Mesendoderm (in vitro differentiated cells): Measurements from ENCODE around the gene DMAC2L. TPM values are rescaled to one million over a fixed set of nuclear protein-coding genes. Genes with fewer than 3 reads are reported as not detected.

Source experiments
- DNase-seq: peaks from one replicate; pipeline ENCODE4 v3.0.0; 2013
- H2AK5ac ChIP-seq: 2 replicates; pipeline ENCODE4 v1.6.1; 2013; ENCODE audit warnings: low read length, inconsistent platforms
- H2BK120ac ChIP-seq: 2 replicates; pipeline ENCODE4 v1.6.1; 2013; ENCODE audit warnings: low read depth, mild to moderate bottlenecking, low read length, moderate library complexity, mixed read lengths
- H2BK15ac ChIP-seq: replicated peaks from 2 replicates; pipeline ENCODE4 v1.6.1; 2013; ENCODE audit warnings: low read depth, mild to moderate bottlenecking, moderate library complexity
- H2BK5ac ChIP-seq: 2 replicates; pipeline ENCODE4 v1.6.1; 2013; ENCODE audit warnings: low read length, inconsistent platforms
- H3K18ac ChIP-seq: 2 replicates; pipeline ENCODE4 v1.6.1; 2013; ENCODE audit warnings: mild to moderate bottlenecking, low read length, mixed read lengths
- H3K23ac ChIP-seq: one replicate; pipeline ENCODE4 v1.6.1; 2013; ENCODE audit warnings: low read length
- H3K27ac ChIP-seq: 2 replicates; pipeline ENCODE4 v1.5.1; 2013; ENCODE audit warnings: low read depth, mild to moderate bottlenecking, inconsistent platforms, low read length, moderate library complexity
- H3K27me3 ChIP-seq: 2 replicates; pipeline ENCODE4 v1.6.1; 2013; ENCODE audit warnings: low read length, control low read depth, mild to moderate bottlenecking, inconsistent platforms; ENCODE audit not compliant: insufficient read depth, poor library complexity
- H3K36me3 ChIP-seq: 2 replicates; pipeline ENCODE4 v1.6.1; 2013; ENCODE audit warnings: low read length, inconsistent platforms; ENCODE audit not compliant: control insufficient read depth, insufficient read depth
- H3K4ac ChIP-seq: one replicate; pipeline ENCODE4 v1.6.1; 2013; ENCODE audit warnings: low read depth, mild to moderate bottlenecking, low read length, moderate library complexity
- H3K4me1 ChIP-seq: 2 replicates; pipeline ENCODE4 v1.6.1; 2013; ENCODE audit warnings: low read depth, low read length, inconsistent platforms; ENCODE audit not compliant: control insufficient read depth
- H3K4me2 ChIP-seq: 2 replicates; pipeline ENCODE4 v1.6.1; 2013; ENCODE audit warnings: low read length
- H3K4me3 ChIP-seq: 2 replicates; pipeline ENCODE4 v1.5.1; 2013; ENCODE audit warnings: mild to moderate bottlenecking, low read length
- H3K56ac ChIP-seq: one replicate; pipeline ENCODE4 v1.6.1; 2013; ENCODE audit warnings: low read length
- H3K79me1 ChIP-seq: 2 replicates; pipeline ENCODE4 v1.6.1; 2013; ENCODE audit warnings: low read length, inconsistent platforms
- H3K79me2 ChIP-seq: 2 replicates; pipeline ENCODE4 v1.6.1; 2013; ENCODE audit warnings: mild to moderate bottlenecking, low read length; ENCODE audit not compliant: control insufficient read depth, insufficient read depth
- H3K9ac ChIP-seq: 2 replicates; pipeline ENCODE4 v1.6.1; 2013; ENCODE audit warnings: low read length, inconsistent platforms
- H4K5ac ChIP-seq: one replicate; pipeline ENCODE4 v1.6.1; 2013; ENCODE audit warnings: low read length
- H4K8ac ChIP-seq: one replicate; pipeline ENCODE4 v1.6.1; 2013; ENCODE audit warnings: low read depth, mild to moderate bottlenecking, control low read depth, low read length, moderate library complexity
- WGBS: extraction: QIAGEN DNeasy Blood & Tissue Kit; methylation state at CpG from one replicate; pipeline ENCODE4 v1.1.7; 2013; ENCODE audit warnings: low lambda C conversion rate, missing lambda C conversion rate; ENCODE audit not compliant: insufficient coverage; ENCODE audit errors: extremely low coverage; 5-methylcytosine and 5-hydroxymethylcytosine counted together
- polyA plus RNA-seq, 2 experiments: library from polyadenylated mRNA; stranded (reverse); fragments of 200-250 nt; gene quantifications; one replicate each; pipeline ENCODE4 v1.2.3, GENCODE V29; 2013

Gene DMAC2L
- polyA plus RNA-seq (2013, experiment 1 of 2) = 8.8 TPM
- 8.4 TPM for polyA plus RNA-seq (2013, experiment 2 of 2)

GRCh38 chr14:50311972-50312733 lies at the start of gene DMAC2L, which contains the start of gene L2HGDH:
DMAC2L (plus strand) TSS chr14:50312324; CDS start chr14:50321488, 9,164 bp downstream.
L2HGDH (minus strand) TSS chr14:50312229; CDS start chr14:50312150, 79 bp downstream.
- no peaks in the 10 kb centered on the region for H3K79me1 ChIP-seq
- peaks cover 3% of the 10 kb centered on the region for H3K4me1 ChIP-seq
- H4K5ac ChIP-seq = no peak within 1 kb of the TSS
- no peak within 1 kb of the TSS for H3K4ac ChIP-seq
- no peaks in the 10 kb centered on the region for H3K27me3 ChIP-seq
- peak within 1 kb of the TSS; percentile 60 for H3K27ac ChIP-seq
- no peak within 1 kb of the TSS for H2AK5ac ChIP-seq
- H3K4me2 ChIP-seq = peak within 1 kb of the TSS; percentile 98
- no peak within 1 kb of the TSS for H3K18ac ChIP-seq
- peak within 1 kb of the TSS; percentile 91 for H3K4me3 ChIP-seq
- H3K56ac ChIP-seq = peak within 1 kb of the TSS; percentile 97
- peak within 1 kb of the TSS; percentile 92 for H3K9ac ChIP-seq
- H2BK15ac ChIP-seq = no peak within 1 kb of the TSS
- H3K23ac ChIP-seq = no peak within 1 kb of the TSS
- H2BK120ac ChIP-seq = no peak within 1 kb of the TSS
- no peaks in the 10 kb centered on the region for H3K79me2 ChIP-seq
- no peaks in the 10 kb centered on the region for H3K36me3 ChIP-seq
- WGBS = no CpG with 5 or more reads among the region's 83 CpGs
- H4K8ac ChIP-seq = no peak within 1 kb of the TSS
- peak; percentile 98 for DNase-seq
- no peak within 1 kb of the TSS for H2BK5ac ChIP-seq

DNA sequence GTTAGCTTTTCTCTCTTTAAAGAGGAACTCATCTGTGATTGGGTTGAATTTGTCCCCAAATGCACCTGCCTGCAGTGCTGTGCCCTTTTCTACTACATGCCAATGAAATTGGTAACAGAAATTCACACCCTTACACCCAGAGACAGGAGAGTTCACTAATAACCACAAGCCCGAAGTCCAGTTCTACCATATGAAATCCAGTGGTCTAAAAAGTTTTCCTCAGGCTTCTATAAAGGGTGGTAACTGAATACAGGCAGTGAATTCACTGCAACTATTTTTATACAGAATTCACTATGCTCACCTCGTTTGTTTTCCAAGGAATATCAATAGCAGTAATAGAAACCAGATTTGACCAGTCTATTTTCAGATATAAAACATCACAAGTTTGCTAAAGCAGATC lies 49.3 kb upstream of the DMAC2L start:
- no peak overlapping the region for H3K56ac ChIP-seq
- no peak overlapping the region for H3K4me2 ChIP-seq
- no peaks in the 10 kb centered on the region for H3K36me3 ChIP-seq
- no peak overlapping the region for H2BK15ac ChIP-seq
- H2BK120ac ChIP-seq = no peak overlapping the region
- no peak overlapping the region for H2BK5ac ChIP-seq
- no peak overlapping the region for H3K27ac ChIP-seq
- no peak overlapping the region for H4K8ac ChIP-seq
- H2AK5ac ChIP-seq = no peak overlapping the region
- H3K79me1 ChIP-seq = no peaks in the 10 kb centered on the region
- no peaks in the 10 kb centered on the region for H3K4me1 ChIP-seq
- H3K9ac ChIP-seq = no peak overlapping the region
- H3K27me3 ChIP-seq = no peaks in the 10 kb centered on the region
- H4K5ac ChIP-seq = no peak overlapping the region
- no peak for DNase-seq
- H3K4ac ChIP-seq = no peak overlapping the region
- no peaks in the 10 kb centered on the region for H3K79me2 ChIP-seq
- WGBS = no CpG with 5 or more reads among the region's 2 CpGs
- no peak overlapping the region for H3K4me3 ChIP-seq
- H3K18ac ChIP-seq = no peak overlapping the region
- no peak overlapping the region for H3K23ac ChIP-seq

- H3K4me1 ChIP-seq = no peaks in the 10 kb centered on the region
- no peak overlapping the region for H3K4me3 ChIP-seq
- H3K18ac ChIP-seq = no peak overlapping the region
- H2BK5ac ChIP-seq = no peak overlapping the region
- H3K9ac ChIP-seq = no peak overlapping the region
- H3K27ac ChIP-seq = no peak overlapping the region
- no peak overlapping the region for H4K5ac ChIP-seq
- H3K23ac ChIP-seq = no peak overlapping the region
- H3K79me1 ChIP-seq = no peaks in the 10 kb centered on the region
- no peaks in the 10 kb centered on the region for H3K79me2 ChIP-seq
- DNase-seq = no peak
- H3K4me2 ChIP-seq = no peak overlapping the region
- no peaks in the 10 kb centered on the region for H3K27me3 ChIP-seq
- H2BK120ac ChIP-seq = no peak overlapping the region
- no peak overlapping the region for H2AK5ac ChIP-seq
- H3K56ac ChIP-seq = no peak overlapping the region
- WGBS = no CpG with 5 or more reads among the region's 4 CpGs
- H2BK15ac ChIP-seq = no peak overlapping the region
- H3K36me3 ChIP-seq = no peaks in the 10 kb centered on the region
- no peak overlapping the region for H3K4ac ChIP-seq
- H4K8ac ChIP-seq = no peak overlapping the region
These were observed 48.8 kb upstream of the DMAC2L start for GRCh38 chr14:50263321-50263720.

- Histone ChIP-seq H2BK120ac (no peak overlapping the region), H3K4me1 (no peaks in the 10 kb centered on the region), H3K27me3 (no peaks in the 10 kb centered on the region)
These were observed 47.1 kb upstream of the DMAC2L start for GRCh38 chr14:50265029-50265428.

DNA sequence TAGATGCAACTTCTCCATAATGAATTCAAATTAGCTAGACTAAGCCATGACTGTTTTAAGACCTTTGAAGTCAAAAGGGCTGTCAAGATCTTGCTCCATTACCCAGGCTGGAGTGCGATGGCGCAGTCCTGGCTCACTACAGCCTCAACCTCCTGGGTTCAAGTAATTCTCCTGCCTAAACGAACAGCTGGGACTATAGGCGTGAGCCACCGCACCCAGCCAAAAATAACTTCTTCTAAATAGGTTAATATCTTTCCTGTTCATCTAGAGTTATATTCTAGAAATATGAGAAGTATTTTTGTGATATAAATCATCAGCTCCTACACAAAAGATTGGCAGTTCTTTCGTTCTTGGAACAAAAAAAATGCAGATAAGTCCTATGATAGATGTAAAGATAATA lies 41.2 kb upstream of the DMAC2L start:
- no CpG with 5 or more reads among the region's 6 CpGs for WGBS
- Histone ChIP-seq H3K56ac (no peak overlapping the region), H4K8ac (no peak overlapping the region), H3K79me1 (no peaks in the 10 kb centered on the region), H3K23ac (no peak overlapping the region), H3K4me1 (no peaks in the 10 kb centered on the region), H3K27ac (no peak overlapping the region), H4K5ac (no peak overlapping the region), H3K18ac (no peak overlapping the region), H2BK120ac (no peak overlapping the region), H3K27me3 (no peaks in the 10 kb centered on the region), H2BK5ac (no peak overlapping the region), H2BK15ac (no peak overlapping the region), H3K9ac (no peak overlapping the region), H3K36me3 (no peaks in the 10 kb centered on the region), H3K4me3 (no peak overlapping the region), H3K4me2 (no peak overlapping the region), H3K79me2 (no peaks in the 10 kb centered on the region), H3K4ac (no peak overlapping the region), H2AK5ac (no peak overlapping the region)
- DNase-seq = no peak

More at GRCh38 chr14:50265029-50265428, 47.1 kb upstream of the DMAC2L start:
- Histone ChIP-seq H3K36me3 (no peaks in the 10 kb centered on the region), H3K9ac (no peak overlapping the region), H2BK5ac (no peak overlapping the region), H4K8ac (no peak overlapping the region), H2AK5ac (no peak overlapping the region), H3K56ac (no peak overlapping the region), H3K4ac (no peak overlapping the region), H3K79me2 (no peaks in the 10 kb centered on the region), H3K23ac (no peak overlapping the region), H2BK15ac (no peak overlapping the region), H4K5ac (no peak overlapping the region), H3K79me1 (no peaks in the 10 kb centered on the region), H3K4me3 (no peak overlapping the region), H3K4me2 (no peak overlapping the region), H3K27ac (no peak overlapping the region), H3K18ac (no peak overlapping the region)
- DNase-seq = no peak

DNA sequence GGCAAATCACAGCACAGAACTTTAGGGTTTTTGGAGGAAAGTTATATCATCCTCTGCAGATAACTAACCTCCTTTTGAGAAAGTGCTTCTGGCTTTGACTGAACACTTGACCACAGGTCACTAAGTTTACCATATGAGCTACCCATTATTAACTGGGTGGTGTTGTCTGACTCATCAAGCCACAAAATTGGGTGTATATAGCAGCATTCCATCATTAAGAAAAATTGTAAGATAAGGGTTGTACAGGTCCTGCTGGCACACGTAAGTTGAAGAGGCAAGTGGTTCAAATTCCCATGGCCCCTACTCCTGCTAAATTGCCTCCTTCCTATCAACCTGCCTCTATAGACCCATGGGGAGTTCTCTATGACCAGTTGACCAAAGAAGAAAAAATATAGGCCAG lies 39.6 kb upstream of the DMAC2L start:
- Histone ChIP-seq H3K9ac (no peak overlapping the region), H3K4me1 (no peaks in the 10 kb centered on the region), H2BK5ac (no peak overlapping the region), H3K4me3 (no peak overlapping the region), H3K23ac (no peak overlapping the region), H3K18ac (no peak overlapping the region), H2BK15ac (no peak overlapping the region), H3K27me3 (no peaks in the 10 kb centered on the region), H3K27ac (no peak overlapping the region), H3K36me3 (no peaks in the 10 kb centered on the region), H3K56ac (no peak overlapping the region), H3K79me2 (no peaks in the 10 kb centered on the region), H3K4ac (no peak overlapping the region), H3K4me2 (no peak overlapping the region), H2BK120ac (no peak overlapping the region), H2AK5ac (no peak overlapping the region), H4K8ac (no peak overlapping the region), H4K5ac (no peak overlapping the region), H3K79me1 (no peaks in the 10 kb centered on the region)
- no peak for DNase-seq
- WGBS = no CpG with 5 or more reads among the region's 1 CpG
